CD4-positive, alpha-beta T cell (primary cell): ENCODE data around the gene HAGHL. TPM values are rescaled to one million over a fixed set of nuclear protein-coding genes. Genes with fewer than 3 reads are reported as not detected.
A peak's percentile ranks its signal among the peaks of the same experiment; 100 is the strongest.

ENCODE experiments used
- ATAC-seq: fragments of 200-7000 bp; cut with Tn5 transposase; one replicate; pipeline ENCODE4 v1.10.0; 2022; ENCODE audit warnings: mild to moderate bottlenecking; ENCODE audit not compliant: poor library complexity
- CTCF ChIA-PET: fragments of 350-600 bp; sonication (Branson Sonifier 250); formaldehyde crosslinking; loops from one replicate; lab custom pipeline; 2021; ENCODE audit warnings: antibody characterized with exemption, inconsistent platforms; lab: Charles Lee
- POLR2A ChIA-PET: fragments of 350-600 bp; sonication (Branson Sonifier 250); formaldehyde crosslinking; loops from one replicate; lab custom pipeline; 2021; ENCODE audit warnings: antibody characterized with exemption, inconsistent platforms; lab: Charles Lee
- DNase-seq, 14 experiments: peaks; one replicate each; pipeline ENCODE4 v3.0.0-alpha.2; 2013 to 2020; ENCODE audit warnings: mixed read lengths in 2 of 14
- H3K27ac ChIP-seq, 2 donors: one replicate each; pipeline versions ENCODE4 v1.5.1 to v1.7.0; 2013; ENCODE audit warnings: low read length in 2 of 2, low read depth in 1 of 2, mild to moderate bottlenecking in 1 of 2
- H3K27me3 ChIP-seq, 2 experiments: 1 replicate in 1 of 2; 2 replicates in 1 of 2; pipeline versions ENCODE4 v1.6.1 to v1.7.0; 2013; ENCODE audit warnings: low read length in 2 of 2, control low read depth in 1 of 2, mild to moderate bottlenecking in 1 of 2, moderate library complexity in 1 of 2; ENCODE audit not compliant: insufficient read depth in 2 of 2, control insufficient read depth in 1 of 2
- H3K36me3 ChIP-seq: one replicate; pipeline ENCODE4 v1.6.1; 2013; ENCODE audit warnings: low read length, control low read depth; ENCODE audit not compliant: insufficient read depth
- H3K4me1 ChIP-seq: one replicate; pipeline ENCODE4 v1.6.1; 2013; ENCODE audit warnings: low read length, control low read depth; ENCODE audit not compliant: insufficient read depth
- H3K4me3 ChIP-seq: one replicate; pipeline ENCODE4 v1.5.1; 2013; ENCODE audit warnings: mild to moderate bottlenecking, low read length, moderate library complexity
- H3K9me3 ChIP-seq, 2 experiments: 1 replicate in 1 of 2; 2 replicates in 1 of 2; pipeline versions ENCODE4 v1.6.1 to v1.7.0; 2013; ENCODE audit warnings: low read length in 2 of 2, mild to moderate bottlenecking in 2 of 2, control low read depth in 1 of 2, moderate library complexity in 1 of 2; ENCODE audit not compliant: control insufficient read depth in 1 of 2, insufficient read depth in 1 of 2
- H3K27ac Mint-ChIP-seq: one replicate; pipeline ENCODE4 v1.8.0; 2020; ENCODE audit warnings: mixed read lengths
- H3K27me3 Mint-ChIP-seq: one replicate; pipeline ENCODE4 v1.8.0; 2021; ENCODE audit warnings: mixed read lengths
- H3K36me3 Mint-ChIP-seq: one replicate; pipeline ENCODE4 v1.8.0; 2021; ENCODE audit warnings: low read depth, mixed read lengths
- H3K4me1 Mint-ChIP-seq: one replicate; pipeline ENCODE4 v1.8.0; 2021; ENCODE audit warnings: low read depth, mixed read lengths
- H3K4me3 Mint-ChIP-seq: one replicate; pipeline ENCODE4 v1.8.0; 2020; ENCODE audit warnings: mild to moderate bottlenecking, mixed read lengths
- H3K9me3 Mint-ChIP-seq: one replicate; pipeline ENCODE4 v1.8.0; 2020; ENCODE audit warnings: mixed read lengths
- intact Hi-C, 2 experiments: fragments of 100-400 bp; cut with DNase I in 1 of 2; cut with micrococcal nuclease in 1 of 2; formaldehyde crosslinking; loops; one replicate each; pipeline versions ENCODE4 v1.15.1 to v1.9.0; 2023 to 2025; cut with DNase I, micrococcal nuclease
- total RNA-seq, 174 experiments: library from RNA in 2 of 174; stranded (reverse) in 2 of 174; gene quantifications; one replicate each; pipeline ENCODE4 v1.2.3 and lab custom pipeline; 2021 to 2026
- TF ChIP-seq, protein P1 (sequence below): fragments of 200-600 bp; IDR thresholded peaks from one replicate; pipeline ENCODE4 v1.8.0; 2022; ENCODE audit warnings: antibody characterized with exemption, mild to moderate bottlenecking

Gene HAGHL
- total RNA-seq, 2 experiments from 2014 or later: 7.1 to 9.2 TPM

DNA sequence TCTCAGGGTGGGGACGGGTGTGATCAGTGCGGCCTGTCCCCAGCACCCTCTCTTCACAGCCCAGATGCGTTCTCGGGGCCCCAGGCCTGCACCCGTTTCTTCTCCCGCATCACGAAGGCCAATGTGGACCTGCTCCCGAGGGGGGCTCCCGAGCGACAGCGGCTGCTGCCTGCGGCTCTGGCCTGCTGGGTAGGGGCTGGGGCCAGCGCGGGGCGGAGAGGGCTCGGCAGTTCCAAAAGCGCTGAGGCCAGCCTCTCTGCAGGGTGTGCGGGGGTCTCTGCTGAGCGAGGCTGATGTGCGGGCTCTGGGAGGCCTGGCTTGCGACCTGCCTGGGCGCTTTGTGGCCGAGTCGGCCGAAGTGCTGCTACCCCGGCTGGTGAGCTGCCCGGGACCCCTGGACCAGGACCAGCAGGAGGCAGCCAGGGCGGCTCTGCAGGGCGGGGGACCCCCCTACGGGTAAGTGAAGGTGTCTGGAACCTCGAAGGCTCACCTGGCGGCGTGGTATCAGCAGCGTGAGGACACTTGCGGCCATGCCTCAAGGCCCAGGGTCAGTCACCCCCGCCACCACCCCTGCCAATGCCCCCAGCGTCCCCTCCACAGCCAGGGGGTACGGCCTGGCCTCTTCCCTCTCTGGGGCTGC is 38.1 kb downstream of the HAGHL start:
- Histone ChIP-seq H3K4me3 (no peak overlapping the region), H3K27ac (no peak overlapping the region), H3K36me3 (no peaks in the 10 kb centered on the region), H3K27me3 (peaks cover 0 to 2% of the 10 kb centered on the region in 2 experiments), H3K9me3 (no peaks in the 10 kb centered on the region), H3K4me1 (no peaks in the 10 kb centered on the region)
- no peak for ATAC-seq
- Mint-ChIP-seq H3K4me3 (no peak overlapping the region), H3K27ac (no peak overlapping the region), H3K4me1 (no peaks in the 10 kb centered on the region), H3K9me3 (no peaks in the 10 kb centered on the region), H3K36me3 (no peaks in the 10 kb centered on the region), H3K27me3 (no peaks in the 10 kb centered on the region)
- peak in 2 of 14 experiments; percentile 4 to 20 for DNase-seq
- intact Hi-C loops: no loop called here
- CTCF ChIA-PET: no interaction called here
- TF ChIP-seq, protein P1, sequence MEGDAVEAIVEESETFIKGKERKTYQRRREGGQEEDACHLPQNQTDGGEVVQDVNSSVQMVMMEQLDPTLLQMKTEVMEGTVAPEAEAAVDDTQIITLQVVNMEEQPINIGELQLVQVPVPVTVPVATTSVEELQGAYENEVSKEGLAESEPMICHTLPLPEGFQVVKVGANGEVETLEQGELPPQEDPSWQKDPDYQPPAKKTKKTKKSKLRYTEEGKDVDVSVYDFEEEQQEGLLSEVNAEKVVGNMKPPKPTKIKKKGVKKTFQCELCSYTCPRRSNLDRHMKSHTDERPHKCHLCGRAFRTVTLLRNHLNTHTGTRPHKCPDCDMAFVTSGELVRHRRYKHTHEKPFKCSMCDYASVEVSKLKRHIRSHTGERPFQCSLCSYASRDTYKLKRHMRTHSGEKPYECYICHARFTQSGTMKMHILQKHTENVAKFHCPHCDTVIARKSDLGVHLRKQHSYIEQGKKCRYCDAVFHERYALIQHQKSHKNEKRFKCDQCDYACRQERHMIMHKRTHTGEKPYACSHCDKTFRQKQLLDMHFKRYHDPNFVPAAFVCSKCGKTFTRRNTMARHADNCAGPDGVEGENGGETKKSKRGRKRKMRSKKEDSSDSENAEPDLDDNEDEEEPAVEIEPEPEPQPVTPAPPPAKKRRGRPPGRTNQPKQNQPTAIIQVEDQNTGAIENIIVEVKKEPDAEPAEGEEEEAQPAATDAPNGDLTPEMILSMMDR: no peak
- POLR2A ChIA-PET: no interaction called here

DNA sequence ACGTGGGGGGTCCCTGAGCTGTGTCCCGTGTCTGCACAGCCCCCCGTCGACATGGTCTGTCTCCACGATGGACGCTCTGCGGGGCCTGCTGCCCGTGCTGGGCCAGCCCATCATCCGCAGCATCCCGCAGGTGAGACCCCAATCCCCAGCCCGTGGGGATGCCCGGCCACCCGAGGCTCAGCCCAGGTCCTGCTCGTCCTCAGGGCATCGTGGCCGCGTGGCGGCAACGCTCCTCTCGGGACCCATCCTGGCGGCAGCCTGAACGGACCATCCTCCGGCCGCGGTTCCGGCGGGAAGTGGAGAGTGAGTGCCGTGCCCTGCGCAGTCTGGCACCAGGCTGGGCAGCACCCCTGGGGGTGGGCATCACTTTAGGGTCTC is 38.6 kb downstream of the HAGHL start:
- ChIA-PET POLR2A (no interaction called here), CTCF (no interaction called here)
- no peaks in the 10 kb centered on the region for H3K9me3 Mint-ChIP-seq

DNA sequence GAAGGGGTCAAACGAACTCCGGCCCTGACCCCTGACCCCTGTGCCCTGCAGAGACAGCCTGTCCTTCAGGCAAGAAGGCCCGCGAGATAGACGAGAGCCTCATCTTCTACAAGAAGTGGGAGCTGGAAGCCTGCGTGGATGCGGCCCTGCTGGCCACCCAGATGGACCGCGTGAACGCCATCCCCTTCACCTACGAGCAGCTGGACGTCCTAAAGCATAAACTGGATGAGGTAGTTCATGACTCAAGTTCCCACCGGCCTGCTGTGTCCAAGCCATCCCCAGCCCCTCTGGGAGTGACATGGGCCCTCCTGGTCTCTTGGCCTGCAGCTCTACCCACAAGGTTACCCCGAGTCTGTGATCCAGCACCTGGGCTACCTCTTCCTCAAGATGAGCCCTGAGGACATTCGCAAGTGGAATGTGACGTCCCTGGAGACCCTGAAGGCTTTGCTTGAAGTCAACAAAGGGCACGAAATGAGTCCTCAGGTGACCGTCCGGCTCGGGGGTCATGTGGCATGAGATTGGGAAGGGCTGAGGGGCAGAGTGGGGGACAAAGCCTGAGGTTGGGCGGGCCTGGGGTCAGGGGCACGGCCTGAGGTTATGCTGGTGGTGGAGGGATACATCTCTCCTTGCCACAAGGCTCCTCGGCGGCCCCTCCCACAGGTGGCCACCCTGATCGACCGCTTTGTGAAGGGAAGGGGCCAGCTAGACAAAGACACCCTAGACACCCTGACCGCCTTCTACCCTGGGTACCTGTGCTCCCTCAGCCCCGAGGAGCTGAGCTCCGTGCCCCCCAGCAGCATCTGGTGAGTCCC is 39.3 kb downstream of the HAGHL start:
- H3K27me3 ChIP-seq: peaks cover 0 to 2% of the 10 kb centered on the region in 2 experiments
- Mint-ChIP-seq H3K9me3 (no peaks in the 10 kb centered on the region), H3K4me3 (no peak overlapping the region), H3K27ac (no peak overlapping the region), H3K27me3 (no peaks in the 10 kb centered on the region), H3K4me1 (no peaks in the 10 kb centered on the region), H3K36me3 (no peaks in the 10 kb centered on the region)
- ChIA-PET POLR2A (no interaction called here), CTCF (no interaction called here)
- no peak for ATAC-seq
- H3K4me3 ChIP-seq: no peak overlapping the region
- no peaks in the 10 kb centered on the region for H3K9me3 ChIP-seq
- no peak overlapping the region for H3K27ac ChIP-seq
- TF ChIP-seq, protein P1: no peak
- intact Hi-C loops: no loop called here
- H3K4me1 ChIP-seq: no peaks in the 10 kb centered on the region
- H3K36me3 ChIP-seq: no peaks in the 10 kb centered on the region
- peak in 2 of 14 experiments; percentile 3 to 17 for DNase-seq

More for the DNA sequence above, 38.6 kb downstream of the HAGHL start:
- no peak overlapping the region for H3K27ac ChIP-seq
- intact Hi-C loops: no loop called here
- Mint-ChIP-seq H3K27me3 (no peaks in the 10 kb centered on the region), H3K27ac (no peak overlapping the region), H3K4me3 (no peak overlapping the region), H3K36me3 (no peaks in the 10 kb centered on the region), H3K4me1 (no peaks in the 10 kb centered on the region)
- H3K27me3 ChIP-seq: peaks cover 0 to 2% of the 10 kb centered on the region in 2 experiments
- H3K4me3 ChIP-seq: no peak overlapping the region
- H3K9me3 ChIP-seq: no peaks in the 10 kb centered on the region
- no peaks in the 10 kb centered on the region for H3K4me1 ChIP-seq
- DNase-seq (no peak), ATAC-seq (no peak)
- H3K36me3 ChIP-seq: no peaks in the 10 kb centered on the region
- TF ChIP-seq, protein P1: no peak
